NCI-H446 treated with DMSO at 0.1 percent for 48 hours (cell line): ENCODE measurements around the gene PCLAF.
A peak's percentile ranks its signal among the peaks of the same experiment; 100 is the strongest.
"Not testable (repeated sequence)": the region's sequence is repeated elsewhere in the genome, so short reads cannot be mapped to it uniquely, and the experiment has no call there.

Experiments used
- DNase-seq: peaks from one replicate; lab custom pipeline; 2025; lab: John Stamatoyannopoulos, UW

The PCLAF gene

GRCh38 chr15:64381000-64381751 is at the start of gene PCLAF:
Gene PCLAF (minus strand): TSS chr15:64381441. CDS start chr15:64381371, 70 bp downstream.
- DNase-seq: peak; percentile 92

GRCh38 chr15:64430000-64430735 is 48.9 kb upstream of the PCLAF start:
- peak; percentile 6 for DNase-seq

- no peak for DNase-seq
Measured at GRCh38 chr15:64429448-64429847, 48.2 kb upstream of the PCLAF start.

GRCh38 chr15:64426845-64427465 is 45.7 kb upstream of the PCLAF start:
- peak; percentile 4 for DNase-seq

GRCh38 chr15:64425221-64425620 is 44.0 kb upstream of the PCLAF start:
- DNase-seq: no peak

- DNase-seq: no peak
Measured at GRCh38 chr15:64423970-64424369, 42.7 kb upstream of the PCLAF start.

GRCh38 chr15:64422697-64423096 is 41.5 kb upstream of the PCLAF start:
- DNase-seq: no peak

- DNase-seq: no peak
Measured at GRCh38 chr15:64412216-64412615, 31.0 kb upstream of the PCLAF start.

GRCh38 chr15:64400583-64400982 is 19.3 kb upstream of the PCLAF start:
- no peak for DNase-seq

GRCh38 chr15:64398575-64398974 is 17.3 kb upstream of the PCLAF start:
- no peak for DNase-seq

- DNase-seq: no peak
Measured at GRCh38 chr15:64396789-64397188, 15.5 kb upstream of the PCLAF start.

GRCh38 chr15:64392471-64392870 is 11.2 kb upstream of the PCLAF start:
- not testable (repeated sequence) for DNase-seq

GRCh38 chr15:64389036-64389435 is 7.8 kb upstream of the PCLAF start:
- no peak for DNase-seq

- DNase-seq: peak; percentile 89
Measured at GRCh38 chr15:64387562-64388168, 6.4 kb upstream of the PCLAF start, which contains the start of gene TRIP4. Gene TRIP4 (plus strand): TSS chr15:64387836. CDS start chr15:64387864, 28 bp downstream.

- no peak for DNase-seq
Measured at GRCh38 chr15:64386291-64386690, 5.0 kb upstream of the PCLAF start.

- DNase-seq: no peak
Measured at GRCh38 chr15:64383760-64384159, 2.5 kb upstream of the PCLAF start.

GRCh38 chr15:64380130-64380870 is 941 bp downstream of the PCLAF start:
- not testable (repeated sequence) for DNase-seq

- peak; percentile 36 for DNase-seq
Measured at GRCh38 chr15:64379216-64379960, 1.9 kb downstream of the PCLAF start.

- DNase-seq: no peak
Measured at GRCh38 chr15:64373360-64373759, 7.9 kb downstream of the PCLAF start.

GRCh38 chr15:64371383-64371782 is 9.9 kb downstream of the PCLAF start:
- DNase-seq: not testable (repeated sequence)

- DNase-seq: no peak
Measured at GRCh38 chr15:64369078-64369607, 12.1 kb downstream of the PCLAF start.
